Astrocyte of the cerebellum (primary cell): ENCODE data around the gene SH3GL1.

Experiments used
- DNase-seq: peaks from one replicate; pipeline ENCODE4 v3.0.0-alpha.2; 2011; ENCODE audit warnings: low read depth
- H3K4me3 ChIP-seq: 2 replicates; pipeline ENCODE4 v1.5.1; 2011; ENCODE audit warnings: mild to moderate bottlenecking, low read depth, low read length, moderate library complexity
- CTCF ChIP-seq: IDR thresholded peaks from 2 replicates; pipeline ENCODE4 v1.5.1; 2012; ENCODE audit warnings: low read length, low read depth, moderate library complexity, mild to moderate bottlenecking; ENCODE audit errors: missing control alignments
- in situ Hi-C: cut with HindIII; loops from 2 replicates; pipeline ENCODE4 v1.10.0; 2017; ENCODE audit warnings: low sequenced_read_pairs

Gene SH3GL1

GRCh38 chr19:4441994-4442818, 41.9 kb upstream of the SH3GL1 start:
- no peak overlapping the region for H3K4me3 ChIP-seq
- no peak for TF ChIP-seq CTCF
- no peak for DNase-seq
- in situ Hi-C loops: no loop called here

- no peak for DNase-seq
- in situ Hi-C loops: no loop called here
These were observed 38.9 kb upstream of the SH3GL1 start for GRCh38 chr19:4439243-4439642.

GRCh38 chr19:4437103-4437502, 36.8 kb upstream of the SH3GL1 start:
- TF ChIP-seq CTCF: no peak
- no peak for DNase-seq
- no peak overlapping the region for H3K4me3 ChIP-seq
- in situ Hi-C loops: no loop called here

More at GRCh38 chr19:4439243-4439642, 38.9 kb upstream of the SH3GL1 start:
- no peak overlapping the region for H3K4me3 ChIP-seq
- TF ChIP-seq CTCF: no peak

- no peak for DNase-seq
- in situ Hi-C loops: no loop called here
- no peak overlapping the region for H3K4me3 ChIP-seq
These were observed 35.9 kb upstream of the SH3GL1 start for GRCh38 chr19:4436231-4436630.

GRCh38 chr19:4434391-4434790, 34.0 kb upstream of the SH3GL1 start:
- in situ Hi-C loops: no loop called here
- TF ChIP-seq CTCF: no peak
- DNase-seq: no peak
- H3K4me3 ChIP-seq: no peak overlapping the region

More at GRCh38 chr19:4436231-4436630, 35.9 kb upstream of the SH3GL1 start:
- no peak for TF ChIP-seq CTCF

GRCh38 chr19:4432918-4433506, 32.7 kb upstream of the SH3GL1 start:
- no peak overlapping the region for H3K4me3 ChIP-seq
- in situ Hi-C loops: no loop called here
- no peak for TF ChIP-seq CTCF
- no peak for DNase-seq
